Measurements from ENCODE around the gene ATP2B2.

Gene ATP2B2

GRCh38 chr3:10423171-10423882 lies 82.1 kb downstream of the ATP2B2 start:
- H3K4me3 ChIP-seq (ENCODE audit: low read length), result no peak overlapping the region
- DNase-seq (ENCODE audit: low read depth), result no peak
- no peak for TF ChIP-seq CTCF (IDR thresholded peaks at IDR 0.05; ENCODE audit: insufficient read depth, low read depth, low read length, missing control alignments)

GRCh38 chr3:10421996-10422395 lies 83.4 kb downstream of the ATP2B2 start:
- no peak for TF ChIP-seq CTCF (IDR thresholded peaks at IDR 0.05; ENCODE audit: insufficient read depth, low read depth, low read length, missing control alignments)
- H3K4me3 ChIP-seq (ENCODE audit: low read length), result no peak overlapping the region
- DNase-seq (ENCODE audit: low read depth), result no peak

GRCh38 chr3:10420745-10421475 lies 84.5 kb downstream of the ATP2B2 start:
- no peak for TF ChIP-seq CTCF (IDR thresholded peaks at IDR 0.05; ENCODE audit: insufficient read depth, low read depth, low read length, missing control alignments)
- no peak for DNase-seq (ENCODE audit: low read depth)
- H3K4me3 ChIP-seq (ENCODE audit: low read length), result no peak overlapping the region

GRCh38 chr3:10419637-10420232 lies 85.7 kb downstream of the ATP2B2 start:
- TF ChIP-seq CTCF (IDR thresholded peaks at IDR 0.05; ENCODE audit: insufficient read depth, low read depth, low read length, missing control alignments), result no peak
- H3K4me3 ChIP-seq (ENCODE audit: low read length), result no peak overlapping the region
- DNase-seq (ENCODE audit: low read depth), result peak; percentile 71

DNA sequence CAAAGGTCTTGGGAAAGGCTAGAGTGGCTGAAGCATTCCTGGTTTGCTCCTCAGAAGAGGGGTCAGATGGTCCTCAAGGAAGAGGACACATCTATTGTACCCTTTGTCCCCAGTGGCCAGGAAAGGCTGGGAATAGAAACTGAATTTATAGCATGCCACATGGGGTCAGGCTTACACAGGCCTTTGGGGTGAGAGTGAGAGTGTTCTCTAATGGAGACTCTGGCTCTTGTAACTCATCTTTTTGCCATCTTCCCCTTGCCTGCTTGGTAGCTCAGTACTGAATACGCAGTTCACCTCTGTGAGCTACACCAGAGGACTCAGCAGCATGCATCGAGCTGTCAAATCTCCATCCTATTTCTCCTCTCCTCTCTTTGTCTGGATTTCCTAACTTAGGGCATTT lies 87.5 kb downstream of the ATP2B2 start:
- peak; percentile 20 for TF ChIP-seq CTCF (IDR thresholded peaks at IDR 0.05; ENCODE audit: insufficient read depth, low read depth, low read length, missing control alignments)
- H3K4me3 ChIP-seq (ENCODE audit: low read length), result no peak overlapping the region
- DNase-seq (ENCODE audit: low read depth), result peak; percentile 30

DNA sequence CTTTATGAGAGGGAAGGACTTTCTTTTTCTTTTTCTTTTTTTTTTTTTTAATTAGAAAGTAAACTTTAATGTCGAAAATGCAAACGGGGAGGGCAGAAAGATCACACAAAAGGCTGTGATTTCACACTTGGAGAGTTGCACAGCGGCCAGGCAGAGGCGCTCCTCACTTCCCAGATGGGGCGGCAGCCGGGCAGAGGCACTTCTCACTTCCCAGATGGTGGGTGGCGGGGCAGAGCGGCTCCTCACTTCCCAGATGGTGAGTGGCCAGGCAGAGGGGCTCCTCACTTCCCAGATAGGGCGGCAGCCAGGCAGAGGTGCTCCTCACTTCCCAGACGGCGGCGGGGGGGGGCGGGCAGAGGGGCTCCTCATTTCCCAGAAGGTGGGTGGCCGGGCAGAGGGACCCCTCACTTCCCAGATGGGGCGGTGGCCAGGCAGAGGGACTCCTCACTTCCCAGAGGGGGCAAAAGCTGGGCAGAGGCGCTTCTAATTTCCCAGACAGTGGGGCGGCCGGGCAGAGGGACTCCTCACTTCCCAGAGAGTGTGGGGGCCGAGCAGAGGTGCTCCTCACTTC lies 88.6 kb downstream of the ATP2B2 start:
- no peak for TF ChIP-seq CTCF (IDR thresholded peaks at IDR 0.05; ENCODE audit: insufficient read depth, low read depth, low read length, missing control alignments)

More for the DNA sequence above, 88.6 kb downstream of the ATP2B2 start:
- no peak for DNase-seq (ENCODE audit: low read depth)
- no peak overlapping the region for H3K4me3 ChIP-seq (ENCODE audit: low read length)

Measured in epithelial cell of esophagus (primary cell).